Measurements from ENCODE around the gene RAB19. TPM values are rescaled to one million over a fixed set of nuclear protein-coding genes. Genes with fewer than 3 reads are reported as not detected.

The RAB19 gene
- total and polyA plus RNA-seq, 2 of the 8 experiments (the other 6 are each of a cell fraction or from before 2014, with no cell fraction given) = 9.8 to 11.0 TPM

DNA sequence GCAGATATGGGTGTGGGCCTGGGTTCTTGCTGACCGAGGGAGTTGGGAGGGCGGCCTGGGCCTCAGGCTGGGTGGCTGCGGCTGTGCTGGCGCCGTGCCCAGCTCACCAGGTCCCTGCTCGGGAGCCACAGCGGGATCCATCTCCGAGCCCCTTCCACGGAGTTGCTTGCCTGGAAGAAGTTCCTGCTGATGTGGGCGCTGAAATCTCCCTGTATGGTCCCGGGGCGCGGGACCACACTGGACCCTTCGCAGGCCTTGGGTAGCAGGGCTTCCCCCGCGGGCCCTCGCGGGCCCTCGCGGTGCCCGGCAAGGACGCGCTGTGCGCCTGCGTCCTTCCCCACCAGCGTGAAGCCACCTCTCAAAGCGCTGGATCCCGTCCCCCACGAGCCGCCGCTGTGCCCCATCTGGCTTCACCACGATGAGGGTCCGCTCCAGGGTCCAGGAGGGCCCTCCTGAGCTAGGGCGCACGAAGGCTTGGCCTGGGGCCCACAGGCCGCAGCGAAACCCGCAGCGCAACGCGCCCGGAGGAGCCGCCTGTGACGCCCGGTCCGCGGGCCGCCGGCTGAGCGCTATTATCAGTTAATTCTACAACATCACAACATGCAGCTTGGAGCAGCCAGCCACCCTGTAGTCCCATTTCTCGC, 31.5 kb downstream of the RAB19 start:
- peak overlapping the region; percentile 68; the same call in 1 of the 2 replicates for H2BK12ac ChIP-seq (ENCODE audit: low read depth, low read length)
- no peak overlapping the region; the same call in 1 of the 2 replicates for H3K18ac ChIP-seq (ENCODE audit: extremely low read depth, low read length)
- H3K56ac ChIP-seq (replicated peaks; ENCODE audit: insufficient read length, low read depth, low read length) = no peak overlapping the region
- WGBS, 2 experiments (ENCODE audit: extremely low coverage in 1 of 2, insufficient coverage in 1 of 2, insufficient read length in 1 of 2, insufficient replicate concordance in 2 of 2, low coverage in 1 of 2, low lambda C conversion rate in 2 of 2, missing lambda C conversion rate in 1 of 2) = 90% methylated on average over 46 of the region's 51 CpGs; no CpG with 5 or more reads in 1 of the 2 experiments
- no peak overlapping the region for H3K4me3 ChIP-seq (ENCODE audit: extremely low read depth in 1 of 4, insufficient read depth in 2 of 4, low read depth in 3 of 4, low read length in 4 of 4)
- ChIA-PET CTCF (ENCODE audit: partially characterized antibody) (interaction anchor here (1.7 to 2.8 kb wide), 3 partner anchors 8 to 11 kb away, joined by 5 to 11 read pairs (median 8); no protein-coding TSS in a partner anchor), POLR2A (ENCODE audit: partially characterized antibody) (interaction anchor here (1.2 kb wide), 1 partner anchor 9 kb away, joined by 3 read pairs; no protein-coding TSS in a partner anchor)
- FAIRE-seq (no peak), DNase-seq (ENCODE audit: low read depth in 1 of 2, low spot score in 2 of 2) (peak in 1 of 2 experiments; percentile 60)
- H2BK120ac ChIP-seq (replicated peaks; ENCODE audit: low read depth, low read length) = no peak overlapping the region
- peak overlapping the region; percentile 75; the same call in 1 of the 2 replicates for H4K8ac ChIP-seq (ENCODE audit: extremely low read depth, insufficient read depth, low read length)
- H3K79me2 ChIP-seq (ENCODE audit: control insufficient read depth in 1 of 2, insufficient read depth in 2 of 2, low read length in 2 of 2) = no peaks in the 10 kb centered on the region
- no peak overlapping the region for H4K91ac ChIP-seq (replicated peaks; ENCODE audit: insufficient read length, low read length)
- no peak overlapping the region for H2AK5ac ChIP-seq (ENCODE audit: low read depth, low read length)
- no peak overlapping the region for H3K4ac ChIP-seq (replicated peaks; ENCODE audit: insufficient read length, low read depth, low read length)
- no peak overlapping the region for H3K14ac ChIP-seq (ENCODE audit: insufficient read length)
- no peak overlapping the region for H2BK5ac ChIP-seq (ENCODE audit: low read depth, low read length)
- no peaks in the 10 kb centered on the region for H3K4me1 ChIP-seq (replicated peaks in 1 of 4; ENCODE audit: control insufficient read depth in 3 of 4, insufficient read depth in 4 of 4, low read length in 3 of 4)
- H2BK20ac ChIP-seq (ENCODE audit: low read length) = no peak overlapping the region
- no peaks in the 10 kb centered on the region for H3K79me1 ChIP-seq (ENCODE audit: low read depth, low read length)
- no peak overlapping the region for H3K9ac ChIP-seq (replicated peaks in 1 of 4; ENCODE audit: extremely low read depth in 1 of 4, low read depth in 3 of 4, low read length in 3 of 4)
- H3K36me3 ChIP-seq (ENCODE audit: control insufficient read depth in 2 of 4, insufficient read depth in 4 of 4, low read length in 3 of 4) = no peaks in the 10 kb centered on the region
- peak overlapping the region; percentile 50; the same call in 1 of the 2 replicates for H2AFZ ChIP-seq (ENCODE audit: low read length)
- TF ChIP-seq ASH2L (IDR thresholded peaks at IDR 0.05; ENCODE audit: low read length) = no peak
- no peak for TF ChIP-seq RXRA (IDR thresholded peaks at IDR 0.05; ENCODE audit: insufficient read depth, low read depth, low read length)
- TF ChIP-seq TAF7 (optimal IDR thresholded peaks at IDR 0.05; ENCODE audit: borderline replicate concordance, low read depth, low read length) = no peak
- 0 out of 2 replicates have a peak, but pooled peaks have one; percentile 34 for TF ChIP-seq GABPA (IDR thresholded peaks at IDR 0.05; ENCODE audit: borderline replicate concordance, insufficient read depth, low read length)
- no peak for TF ChIP-seq BACH1 (IDR thresholded peaks at IDR 0.05; ENCODE audit: low read length)
- TF ChIP-seq POU5F1 (IDR thresholded peaks at IDR 0.05; ENCODE audit: low read depth, low read length) = no peak
- H3K4me2 ChIP-seq (ENCODE audit: insufficient read depth in 1 of 2, low read depth in 2 of 2, low read length in 2 of 2) = no peak overlapping the region
- no peak overlapping the region for H3K27ac ChIP-seq (ENCODE audit: low read depth, low read length)
- no peaks in the 10 kb centered on the region for H3K23me2 ChIP-seq (ENCODE audit: low read depth, low read length)
- H3K27me3 ChIP-seq (replicated peaks in 1 of 4; ENCODE audit: control insufficient read depth in 3 of 4, extremely low read depth in 1 of 4, insufficient read depth in 3 of 4, low read length in 3 of 4) = no peaks in the 10 kb centered on the region
- H4K5ac ChIP-seq (ENCODE audit: insufficient read length, low read depth, low read length) = no peak overlapping the region
- no peak overlapping the region for H3K23ac ChIP-seq (ENCODE audit: insufficient read length)
- H3K9me3 ChIP-seq (ENCODE audit: insufficient read depth in 2 of 2, low read depth in 1 of 2, low read length in 1 of 2) = peaks cover 0 to 3% of the 10 kb centered on the region in 2 experiments; a peak in 1 of 4 replicates
- H2BK15ac ChIP-seq (ENCODE audit: low read length) = no peak overlapping the region
- H4K20me1 ChIP-seq (replicated peaks in 1 of 2; ENCODE audit: control insufficient read depth in 1 of 2, insufficient read depth in 2 of 2, low read length in 2 of 2) = no peaks in the 10 kb centered on the region

Measured in H1 (cell line).